NCI-H446 (cell line): ENCODE data around the gene ADTRP.

ENCODE experiments used
- DNase-seq, 2 experiments: peaks; one replicate each; lab custom pipeline; 2025; lab: John Stamatoyannopoulos, UW

The ADTRP gene

DNA sequence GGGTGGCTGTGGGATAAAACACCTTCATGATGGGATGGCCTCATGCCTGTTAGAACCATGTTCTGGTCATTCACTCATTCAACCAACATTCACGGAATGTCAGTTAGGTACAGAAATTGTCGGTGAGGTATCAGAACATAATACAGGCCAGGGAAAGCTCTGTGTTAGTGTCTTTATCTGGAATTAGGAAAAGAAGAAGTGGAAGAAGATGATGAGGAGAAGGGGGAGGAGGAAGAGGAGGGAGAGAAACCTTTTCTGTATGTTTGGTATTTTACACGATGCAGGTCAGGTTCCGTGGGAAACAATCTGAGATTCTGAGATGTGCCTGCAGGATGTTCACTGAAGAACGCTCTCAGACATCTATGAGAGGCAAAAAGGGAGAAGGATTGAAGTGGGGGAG, 5.6 kb downstream of the ADTRP start:
- no peak for DNase-seq

DNA sequence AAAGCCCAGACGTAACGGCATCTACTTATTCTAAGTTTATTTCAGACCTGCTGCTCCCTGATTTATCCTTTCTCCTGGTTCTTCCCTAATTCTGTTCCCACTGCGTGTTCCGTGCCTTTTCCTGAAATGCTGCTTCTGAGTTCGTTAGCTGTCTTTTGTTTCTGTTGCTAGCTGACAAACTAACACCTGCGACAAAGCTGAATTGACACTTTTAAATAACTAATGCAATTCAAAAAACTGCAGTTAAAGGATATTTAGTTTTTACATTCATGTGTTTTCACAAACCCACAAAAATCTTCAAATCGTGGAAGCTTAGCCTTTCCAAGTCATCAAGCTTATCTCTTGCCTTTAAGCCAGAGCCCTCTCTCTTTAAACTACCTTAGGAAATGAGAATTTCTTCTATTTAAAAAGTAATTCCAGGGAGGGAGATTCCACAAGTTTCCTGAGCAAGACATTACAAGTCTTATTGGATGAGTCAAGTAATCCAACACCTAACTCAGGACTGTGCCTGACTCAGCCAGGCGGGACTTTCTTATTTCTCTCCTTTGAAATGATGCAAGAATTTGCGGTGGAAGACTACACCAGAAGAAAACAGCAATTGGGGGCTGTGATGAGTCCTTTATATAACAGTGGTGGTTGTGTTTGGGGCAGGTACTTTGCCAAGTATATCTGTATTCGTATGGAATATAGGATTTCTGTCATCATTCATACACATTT, 6.3 kb downstream of the ADTRP start:
- DNase-seq: no peak

DNA sequence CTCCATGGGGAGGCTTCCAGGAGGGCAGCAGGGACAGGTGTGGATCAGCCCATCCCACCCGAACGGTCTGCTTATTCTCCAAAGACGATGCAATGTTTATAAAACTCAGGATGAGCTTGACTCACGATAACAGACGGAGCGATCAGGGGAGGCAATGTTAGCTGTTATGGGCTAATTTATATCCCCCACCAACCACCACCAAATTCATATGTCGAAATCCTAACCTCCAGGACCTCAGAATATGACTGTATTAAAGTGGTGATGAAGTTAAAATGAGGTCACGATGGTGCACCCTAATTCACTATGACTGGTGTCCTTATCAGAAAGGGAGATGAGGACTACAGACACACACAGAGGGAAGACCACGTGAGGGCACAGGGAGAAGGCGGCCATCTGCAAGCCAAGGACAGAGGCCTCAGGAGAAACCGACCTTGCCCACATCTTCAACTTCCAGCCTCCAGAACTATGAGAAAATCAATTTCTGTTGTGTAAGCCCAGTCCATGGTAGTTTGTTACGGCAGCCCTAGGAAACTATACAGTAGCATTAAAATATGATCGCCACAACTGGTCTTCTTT, 7.0 kb downstream of the ADTRP start:
- no peak for DNase-seq

DNA sequence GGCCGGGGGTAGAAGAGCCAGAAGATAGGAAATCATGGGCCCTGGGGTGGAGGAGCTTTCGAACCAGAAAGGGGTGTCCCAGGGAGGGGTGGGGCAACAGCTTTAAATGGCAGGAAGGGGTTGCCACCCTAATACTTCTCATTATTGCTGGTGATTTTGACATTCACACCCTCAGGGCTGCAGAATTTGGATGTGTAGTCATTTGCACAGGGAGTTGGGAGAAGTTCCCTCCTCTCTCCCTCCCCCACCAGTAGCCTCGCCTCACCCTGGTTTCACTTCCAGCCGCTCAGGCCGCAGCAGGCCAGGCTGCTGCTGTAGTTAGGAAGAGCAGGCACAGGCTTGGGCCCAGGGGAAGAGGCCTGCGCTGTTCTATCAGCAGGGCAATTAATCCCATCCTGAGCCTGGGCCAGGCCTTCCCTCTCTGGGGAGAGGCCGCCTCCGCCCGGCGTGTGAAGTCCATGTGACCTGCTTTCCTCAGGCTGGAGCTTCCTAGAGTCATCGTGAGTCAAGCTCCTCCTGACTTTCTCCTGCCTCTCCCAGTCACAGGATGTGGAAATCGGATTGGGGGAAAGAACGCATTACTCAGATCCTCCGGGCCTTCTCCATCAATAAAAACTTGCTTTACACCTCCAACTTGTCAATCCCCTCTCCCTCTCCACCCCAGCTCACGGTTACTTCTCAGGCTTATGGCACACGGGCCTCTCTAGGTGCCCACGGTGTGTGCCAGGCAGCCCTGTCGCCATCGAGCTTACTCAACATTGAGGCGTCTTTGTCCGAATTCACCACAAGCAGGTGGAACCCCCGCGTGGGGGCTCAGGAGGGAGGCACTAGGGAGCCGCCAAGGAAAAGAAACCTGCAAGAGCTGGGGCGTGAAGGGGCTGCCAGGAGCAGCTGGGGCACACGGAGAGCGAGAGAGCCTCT, 7.8 kb downstream of the ADTRP start:
- no peak for DNase-seq

DNA sequence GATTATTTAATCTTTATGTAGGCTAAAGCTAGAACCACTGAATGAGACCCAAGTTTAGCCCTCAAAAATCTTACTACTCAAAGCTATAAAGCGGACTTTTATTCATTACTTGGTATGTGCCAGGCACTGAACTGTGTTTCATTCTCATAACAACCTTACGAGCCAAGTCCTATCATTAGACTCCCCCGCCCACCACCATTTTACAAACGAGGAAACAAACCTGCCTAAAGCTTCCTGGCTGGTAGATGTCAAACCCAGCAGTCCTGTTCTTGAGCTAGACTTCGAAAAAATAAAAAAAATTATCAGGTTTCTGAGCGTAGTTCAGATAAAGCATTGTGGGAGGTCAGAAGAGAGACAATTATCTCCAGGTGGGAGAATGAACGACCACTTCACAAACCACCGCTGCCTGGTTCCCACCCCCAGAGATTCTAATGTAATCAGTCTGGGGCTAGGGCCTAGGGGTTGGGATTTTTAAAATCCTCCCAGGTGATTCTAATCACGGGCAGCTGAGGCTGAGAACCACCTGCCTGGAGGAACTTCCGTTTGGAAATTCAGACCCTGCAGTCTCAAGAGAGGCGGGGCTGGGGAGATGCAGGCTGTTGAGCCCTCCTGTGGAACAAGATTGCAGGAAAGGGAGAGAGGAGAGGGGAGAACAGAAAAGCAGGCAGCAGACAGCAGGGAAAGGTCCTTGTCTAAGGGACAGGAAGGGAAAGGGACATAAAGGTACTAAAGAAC, 8.6 kb downstream of the ADTRP start:
- no peak for DNase-seq

DNA sequence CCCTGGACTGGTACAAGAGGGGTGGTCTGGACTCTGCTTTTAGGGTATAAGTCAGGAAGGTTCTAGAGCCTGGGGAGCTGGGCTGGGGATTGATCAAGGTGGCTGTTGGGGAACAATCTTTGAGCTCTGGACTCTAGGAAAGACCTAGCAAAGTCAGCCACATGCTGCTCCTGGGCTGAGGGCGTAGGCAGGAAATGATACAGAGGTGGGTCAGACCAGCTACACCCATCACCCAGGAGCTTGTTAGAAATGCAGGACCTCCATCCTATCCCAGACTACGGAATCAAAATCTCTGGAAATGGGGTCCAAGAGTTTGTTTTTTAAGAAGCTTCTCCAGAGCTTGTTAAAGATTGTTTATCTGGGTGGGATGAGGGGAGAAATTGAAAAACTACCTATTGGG, 9.4 kb downstream of the ADTRP start:
- no peak for DNase-seq

DNA sequence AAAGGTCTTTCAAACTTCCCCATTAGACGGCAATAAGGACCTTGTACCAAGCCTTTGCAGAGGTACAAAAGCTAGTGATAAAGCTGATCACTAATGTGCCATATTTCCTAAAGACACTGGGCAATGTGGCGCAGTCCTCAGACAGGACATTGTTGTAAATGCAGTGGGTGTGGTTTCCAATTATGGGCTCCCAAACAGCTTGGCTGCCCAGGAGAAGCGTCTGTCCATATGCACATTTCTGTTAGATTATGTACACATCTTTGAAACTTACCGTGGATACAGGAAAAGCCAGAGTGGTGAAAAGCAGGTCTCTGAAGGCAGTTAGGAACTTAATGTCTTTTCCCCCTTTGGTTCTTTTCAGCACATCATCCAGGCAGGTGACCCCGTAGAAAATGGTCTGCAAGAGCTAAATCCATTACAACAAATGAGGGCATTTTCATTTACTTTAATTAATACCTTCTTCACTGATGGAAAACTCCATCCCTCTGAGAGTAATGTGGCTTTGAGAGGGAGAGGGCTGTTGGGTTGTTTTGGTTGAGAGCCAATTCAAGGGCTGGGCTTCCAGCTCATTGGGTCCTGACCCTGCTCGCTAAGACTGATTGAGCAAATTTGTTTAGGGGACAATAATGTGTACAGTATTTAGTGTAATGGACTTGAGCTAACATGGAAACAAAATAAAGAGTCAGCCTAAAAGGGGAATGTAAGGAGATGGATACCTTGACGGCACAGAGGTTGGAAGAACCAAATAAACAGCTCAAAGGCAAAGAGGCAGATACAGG, 10.4 kb downstream of the ADTRP start:
- no peak for DNase-seq

DNA sequence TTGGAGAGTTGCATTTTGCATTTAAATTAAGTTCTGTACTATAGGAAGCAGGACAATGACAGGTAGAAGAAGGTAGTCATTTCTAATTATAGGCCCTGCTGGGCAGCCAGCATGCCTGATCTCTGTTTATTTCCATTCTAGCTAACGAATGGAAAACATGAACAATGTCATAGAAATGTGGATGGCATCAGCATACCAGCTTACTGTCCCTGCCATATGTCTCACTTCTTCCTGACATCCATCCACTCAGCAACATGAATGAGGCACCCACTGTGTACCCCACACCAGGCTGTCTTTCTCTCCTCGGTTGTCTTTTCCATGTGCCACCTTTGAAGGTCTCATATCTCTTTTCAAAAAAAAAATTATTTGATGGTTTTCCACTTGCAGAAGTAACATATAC, 11.1 kb downstream of the ADTRP start:
- DNase-seq: no peak

DNA sequence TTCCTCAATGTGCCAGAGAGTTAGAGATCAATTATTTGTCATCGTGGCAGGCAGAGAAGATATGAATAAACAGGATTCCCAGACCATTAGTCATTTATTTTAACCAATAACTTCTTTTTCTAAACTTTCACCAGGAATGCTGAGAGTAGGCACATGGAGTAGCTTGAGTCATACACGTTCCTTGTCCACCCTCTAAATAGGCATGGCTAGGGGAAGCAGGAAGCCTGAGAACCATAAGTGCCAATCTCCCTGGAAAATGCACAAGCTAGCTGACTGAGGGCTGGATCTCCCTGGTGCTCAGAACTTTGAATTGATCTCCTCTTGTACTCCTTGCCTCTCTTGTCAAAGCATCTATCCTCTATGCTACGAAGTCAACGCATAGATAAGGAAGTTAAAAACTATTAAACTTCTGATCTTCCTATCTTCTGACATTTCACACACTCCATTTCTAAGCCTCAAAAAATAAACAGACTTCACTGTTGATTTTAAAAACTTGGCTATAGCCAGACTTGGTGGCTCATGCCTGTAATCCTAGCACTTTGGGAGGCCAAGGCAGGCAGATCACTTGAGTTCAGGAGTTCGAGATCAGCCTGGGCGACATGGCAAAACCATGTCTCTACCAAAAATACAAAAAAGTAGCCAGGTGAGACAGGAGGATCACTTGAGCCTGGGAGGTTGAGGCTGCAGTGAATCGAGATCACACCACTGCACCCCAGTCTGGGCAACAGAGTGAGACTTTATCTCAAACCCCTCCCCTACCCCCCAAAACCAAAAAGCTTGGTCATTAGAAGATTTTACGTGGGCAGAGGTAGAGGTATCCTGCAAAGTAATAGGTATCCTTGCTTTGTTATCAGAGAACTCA, 11.8 kb downstream of the ADTRP start:
- DNase-seq: no peak

DNA sequence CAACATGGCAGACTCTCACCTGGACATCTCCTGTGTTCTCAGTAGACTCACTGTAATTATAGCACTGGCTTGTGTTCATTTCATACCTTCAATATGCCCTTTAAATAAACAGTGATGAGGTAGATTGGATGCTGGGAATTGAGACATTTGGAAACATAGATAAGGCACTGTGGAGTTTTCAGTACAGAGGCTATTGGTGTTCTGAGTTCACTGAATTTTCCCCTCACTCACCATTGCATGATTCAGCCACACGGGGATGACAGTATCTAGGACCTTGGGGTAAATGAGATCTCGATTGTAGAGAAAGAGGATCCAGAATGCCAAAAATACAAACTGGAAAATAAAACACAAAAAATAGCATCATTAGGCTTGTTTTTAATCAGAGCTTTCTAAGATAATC, 12.6 kb downstream of the ADTRP start:
- no peak for DNase-seq

DNA sequence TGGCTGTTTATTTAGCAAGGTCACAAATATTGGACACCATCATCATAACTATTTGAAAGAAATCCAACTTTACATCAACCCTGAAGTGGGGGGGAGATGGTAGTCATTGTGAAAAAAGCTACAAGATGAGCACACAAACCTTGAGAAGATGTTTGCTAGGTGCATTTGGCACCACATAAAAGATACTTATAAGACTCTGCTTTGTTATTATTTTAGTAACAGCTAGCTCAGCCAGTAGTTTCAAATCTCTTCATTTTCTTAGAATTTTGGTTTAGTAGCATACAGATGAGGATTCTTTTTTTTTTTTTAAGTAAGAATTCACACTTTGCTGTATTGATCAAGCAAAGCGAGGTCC, 14.4 kb downstream of the ADTRP start:
- no peak for DNase-seq

DNA sequence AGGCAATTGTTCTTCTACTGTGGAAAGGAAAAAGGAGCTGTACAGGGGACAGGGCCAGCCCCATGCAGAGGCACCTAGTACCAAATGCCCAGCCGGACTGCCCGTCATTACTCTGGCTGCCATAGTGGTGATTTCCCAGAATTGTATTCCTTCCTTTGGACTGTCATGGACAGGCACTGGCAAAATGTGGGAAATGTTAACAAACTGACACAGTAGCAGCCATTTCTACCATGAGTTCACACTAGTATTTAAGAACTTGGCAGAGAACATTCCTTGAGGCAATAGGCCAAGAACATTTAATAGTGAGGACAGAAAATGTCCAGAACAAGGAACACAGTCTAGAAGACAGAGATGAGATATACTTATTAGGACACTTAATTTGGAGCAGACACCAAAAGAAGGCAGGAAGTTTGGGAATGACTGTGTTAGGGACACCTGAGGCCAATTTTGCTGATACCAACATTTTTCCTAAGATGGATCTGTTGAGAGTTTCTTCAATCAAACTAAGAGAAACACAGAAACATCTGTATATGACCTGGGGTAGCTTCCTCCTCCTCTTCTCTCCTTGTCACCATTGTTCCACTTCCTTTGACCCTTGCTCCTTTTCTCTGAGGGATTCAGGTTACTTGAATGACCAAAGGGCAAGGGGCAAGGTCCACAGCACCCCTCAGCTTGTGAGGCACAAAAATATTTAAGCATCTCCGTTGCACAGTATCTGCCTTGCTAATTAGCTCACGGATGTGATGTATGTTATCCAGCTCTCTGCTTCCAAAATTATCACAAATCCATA, 14.9 kb downstream of the ADTRP start:
- DNase-seq: no peak

DNA sequence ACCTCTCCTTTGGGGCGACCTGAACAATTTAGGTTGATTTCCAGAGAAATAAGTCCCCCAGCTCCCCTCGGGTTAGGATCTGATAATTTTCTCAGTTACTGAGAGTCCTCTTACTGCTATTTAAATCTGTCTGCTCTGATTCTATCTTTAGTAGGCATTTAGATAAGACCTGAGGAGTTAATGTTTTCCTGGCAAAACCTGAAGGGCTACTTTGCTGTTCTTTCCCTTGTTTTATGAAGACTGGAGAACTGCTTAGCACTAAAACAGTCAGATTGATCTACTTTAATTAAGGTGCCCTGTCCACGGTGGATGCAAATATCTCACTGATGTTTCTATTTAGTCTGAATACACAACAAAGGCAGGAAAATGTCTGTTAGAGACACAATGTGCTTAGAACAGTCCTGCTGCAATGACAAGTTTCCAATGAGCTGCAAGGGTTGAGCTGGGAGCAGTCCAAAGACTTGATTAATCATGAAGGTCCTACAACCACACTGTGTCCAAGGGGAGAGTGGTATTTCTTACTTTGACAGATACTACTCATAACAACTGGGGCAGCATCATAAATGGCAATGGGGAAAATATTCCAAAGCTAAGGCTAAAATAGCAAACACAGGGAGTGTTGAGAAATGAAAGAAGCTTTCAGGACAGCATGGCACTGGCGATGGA, 15.7 kb downstream of the ADTRP start:
- no peak for DNase-seq

DNA sequence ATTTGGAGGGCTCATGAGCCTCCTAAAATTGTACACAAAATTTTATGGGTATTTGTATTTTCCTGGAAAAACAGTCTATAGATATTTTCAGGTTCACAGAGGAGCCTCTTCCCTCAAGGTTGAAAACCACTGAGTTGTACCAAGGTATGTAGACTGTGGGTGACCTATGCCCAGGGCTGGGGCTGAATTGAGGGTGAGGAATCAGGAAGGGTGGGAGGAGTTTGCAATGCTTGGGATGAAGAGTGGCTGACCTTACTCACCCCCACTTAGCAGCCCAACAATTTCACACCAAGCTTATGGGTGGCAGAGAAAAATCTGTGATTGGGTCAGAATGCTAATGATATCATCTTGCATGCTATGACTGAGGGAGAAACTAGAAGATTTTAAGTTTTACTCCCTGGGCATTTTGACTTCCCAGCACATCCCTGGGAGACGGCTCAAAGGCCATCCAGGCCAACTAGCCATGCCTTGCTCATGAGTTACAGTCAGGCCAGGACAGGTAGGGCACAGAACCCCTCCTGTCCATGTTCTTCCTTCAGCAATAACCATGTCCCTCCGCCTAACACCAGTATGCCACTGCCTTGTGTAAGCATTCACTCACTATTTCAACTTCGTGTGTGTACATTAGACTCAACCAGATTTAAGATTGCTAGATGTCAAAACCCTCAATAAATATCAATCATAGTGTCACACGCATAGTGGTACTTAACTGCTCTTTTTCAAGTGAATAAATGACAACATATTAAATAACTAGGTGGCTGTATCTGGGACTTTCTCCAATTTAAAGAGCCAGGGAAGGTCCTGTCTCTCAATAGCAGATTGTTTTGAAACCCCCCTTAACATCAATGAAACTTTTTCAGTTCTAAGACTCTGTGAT, 16.6 kb downstream of the ADTRP start:
- DNase-seq: no peak

DNA sequence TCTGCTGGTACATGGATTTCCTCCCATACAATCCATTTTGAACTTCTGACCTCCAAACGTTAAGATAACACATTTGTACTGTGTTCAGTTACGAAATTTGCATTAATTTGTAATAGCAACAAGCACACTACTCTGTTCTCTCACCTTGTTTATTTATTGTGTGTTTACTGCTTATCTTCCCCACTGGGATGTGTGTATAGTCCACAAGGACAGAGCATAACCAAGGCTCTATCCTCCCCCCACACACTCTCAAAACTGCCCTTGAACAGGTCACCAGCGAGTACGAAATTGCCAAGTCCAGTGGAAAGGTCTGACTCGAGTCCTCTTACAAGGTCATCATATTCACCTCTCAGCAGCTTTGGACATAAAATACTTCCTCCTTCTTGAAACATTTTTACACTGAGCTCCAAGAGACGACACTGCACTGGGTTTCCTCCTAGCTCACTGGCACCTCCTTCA, 18.6 kb downstream of the ADTRP start:
- DNase-seq: no peak

DNA sequence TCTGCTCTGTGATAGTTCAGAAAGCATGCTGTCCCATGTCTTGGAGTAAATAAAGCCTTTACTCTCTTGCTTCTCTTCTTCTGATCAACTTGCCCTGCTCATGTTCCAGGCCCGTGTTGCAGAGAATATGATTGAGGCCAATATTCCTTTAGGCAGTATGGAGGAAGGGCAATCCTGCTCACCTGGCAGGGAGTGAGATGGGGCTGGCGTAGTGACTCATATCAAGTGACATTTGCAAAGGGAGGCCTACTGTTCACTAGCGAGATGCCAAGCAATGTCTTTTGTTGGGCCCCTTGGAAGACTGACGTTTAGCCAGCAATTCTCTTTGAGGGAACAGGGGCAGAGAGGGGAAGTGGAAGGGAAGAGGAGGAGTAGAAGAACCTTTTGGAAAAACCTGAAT, 19.7 kb downstream of the ADTRP start:
- DNase-seq: no peak

DNA sequence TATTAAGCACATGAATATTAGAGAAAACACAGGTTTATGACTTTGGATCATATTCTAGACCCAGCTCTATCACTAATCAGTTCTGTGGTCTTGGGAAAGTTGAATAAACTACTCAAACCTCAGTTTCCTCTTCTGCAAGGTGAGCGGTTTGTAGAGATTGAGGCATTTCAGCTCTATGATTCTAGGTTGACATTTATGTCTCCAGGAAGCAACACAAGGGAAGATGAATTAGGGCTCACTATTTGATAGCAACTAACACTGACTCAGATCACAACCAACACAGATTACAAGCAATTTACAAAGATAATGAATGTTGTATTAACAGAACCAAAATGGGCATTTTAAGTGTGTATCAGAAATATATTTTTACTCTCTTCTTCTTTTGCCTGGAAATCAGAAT, 21.9 kb downstream of the ADTRP start:
- DNase-seq: no peak

DNA sequence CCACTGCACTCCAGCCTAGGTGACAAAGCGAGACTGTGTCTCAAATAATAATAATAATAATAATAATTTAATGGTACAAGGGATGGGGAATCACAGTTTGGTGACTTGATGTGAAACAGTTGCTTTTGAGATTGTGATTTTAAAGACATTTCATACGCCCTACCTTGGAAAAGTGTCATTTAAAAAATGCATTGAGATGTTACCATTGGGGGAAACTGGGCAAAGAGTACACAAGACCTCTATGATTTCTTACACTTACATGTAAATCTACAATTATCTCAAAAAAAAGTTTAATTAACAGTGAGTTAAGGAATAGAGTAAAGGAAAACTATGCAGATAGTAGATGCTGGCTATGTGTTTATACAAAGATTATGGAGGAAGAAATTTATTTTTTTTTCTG, 22.3 kb downstream of the ADTRP start:
- no peak for DNase-seq
